Measurements from ENCODE around the gene KIF18B. TPM values are rescaled to one million over a fixed set of nuclear protein-coding genes. Genes with fewer than 3 reads are reported as not detected.
A peak's percentile ranks its signal among the peaks of the same experiment; 100 is the strongest.

KIF18B gene
- total and polyA plus RNA-seq, 2 of the 13 experiments (the other 11 are each of a cell fraction or from before 2014, with no cell fraction given): 15.2 to 15.3 TPM

- TF ChIP-seq ARID5B (CRISPR knock-in tag; IDR thresholded peaks at IDR 0.05) (peak; percentile 81), ZNF619 (CRISPR knock-in tag; IDR thresholded peaks at IDR 0.05) (peak; percentile 96; the same call in 1 of the 2 replicates), SRF (IDR thresholded peaks at IDR 0.05; ENCODE audit: low read depth, low read length) (peak; percentile 80), ZNF576 (CRISPR knock-in tag; IDR thresholded peaks at IDR 0.05) (no peak), HMG20B (CRISPR knock-in tag; conservative IDR thresholded peaks at IDR 0.05) (peak; percentile 68; the same call in 1 of the 2 replicates), ELF3 (CRISPR knock-in tag; IDR thresholded peaks at IDR 0.05) (peak; percentile 90), ZNF510 (CRISPR knock-in tag; IDR thresholded peaks at IDR 0.05; ENCODE audit: low read depth) (no peak; the same call in none of the 2 replicates), ZNF577 (CRISPR knock-in tag; IDR thresholded peaks at IDR 0.05; ENCODE audit: borderline replicate concordance, low read depth) (no peak), RXRA (CRISPR knock-in tag; IDR thresholded peaks at IDR 0.05) (peak; percentile 92), SAFB2 (CRISPR knock-in tag; IDR thresholded peaks at IDR 0.05; ENCODE audit: borderline replicate concordance, low read depth) (peak; percentile 95; the same call in 1 of the 2 replicates), MLLT10 (CRISPR knock-in tag; IDR thresholded peaks at IDR 0.05) (no peak), ZNF546 (CRISPR knock-in tag; conservative IDR thresholded peaks at IDR 0.05) (peak; percentile 87; the same call in 1 of the 2 replicates), THAP8 (CRISPR knock-in tag; IDR thresholded peaks at IDR 0.05; ENCODE audit: borderline replicate concordance) (no peak), ELK4 (CRISPR knock-in tag; IDR thresholded peaks at IDR 0.05; ENCODE audit: borderline replicate concordance) (0 out of 2 replicates have a peak, but pooled peaks have one; percentile 82), ERF (CRISPR knock-in tag; IDR thresholded peaks at IDR 0.05) (peak; percentile 94), MBD4 (IDR thresholded peaks at IDR 0.05; ENCODE audit: borderline replicate concordance, low read length) (no peak), MXD4 (CRISPR knock-in tag; IDR thresholded peaks at IDR 0.05) (peak; percentile 98)
- TF ChIP-seq, protein P1, sequence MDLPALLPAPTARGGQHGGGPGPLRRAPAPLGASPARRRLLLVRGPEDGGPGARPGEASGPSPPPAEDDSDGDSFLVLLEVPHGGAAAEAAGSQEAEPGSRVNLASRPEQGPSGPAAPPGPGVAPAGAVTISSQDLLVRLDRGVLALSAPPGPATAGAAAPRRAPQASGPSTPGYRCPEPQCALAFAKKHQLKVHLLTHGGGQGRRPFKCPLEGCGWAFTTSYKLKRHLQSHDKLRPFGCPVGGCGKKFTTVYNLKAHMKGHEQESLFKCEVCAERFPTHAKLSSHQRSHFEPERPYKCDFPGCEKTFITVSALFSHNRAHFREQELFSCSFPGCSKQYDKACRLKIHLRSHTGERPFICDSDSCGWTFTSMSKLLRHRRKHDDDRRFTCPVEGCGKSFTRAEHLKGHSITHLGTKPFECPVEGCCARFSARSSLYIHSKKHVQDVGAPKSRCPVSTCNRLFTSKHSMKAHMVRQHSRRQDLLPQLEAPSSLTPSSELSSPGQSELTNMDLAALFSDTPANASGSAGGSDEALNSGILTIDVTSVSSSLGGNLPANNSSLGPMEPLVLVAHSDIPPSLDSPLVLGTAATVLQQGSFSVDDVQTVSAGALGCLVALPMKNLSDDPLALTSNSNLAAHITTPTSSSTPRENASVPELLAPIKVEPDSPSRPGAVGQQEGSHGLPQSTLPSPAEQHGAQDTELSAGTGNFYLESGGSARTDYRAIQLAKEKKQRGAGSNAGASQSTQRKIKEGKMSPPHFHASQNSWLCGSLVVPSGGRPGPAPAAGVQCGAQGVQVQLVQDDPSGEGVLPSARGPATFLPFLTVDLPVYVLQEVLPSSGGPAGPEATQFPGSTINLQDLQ (CRISPR knock-in tag; IDR thresholded peaks at IDR 0.05): 0 out of 2 replicates have a peak, but pooled peaks have one; percentile 86
- TF ChIP-seq, protein P2, sequence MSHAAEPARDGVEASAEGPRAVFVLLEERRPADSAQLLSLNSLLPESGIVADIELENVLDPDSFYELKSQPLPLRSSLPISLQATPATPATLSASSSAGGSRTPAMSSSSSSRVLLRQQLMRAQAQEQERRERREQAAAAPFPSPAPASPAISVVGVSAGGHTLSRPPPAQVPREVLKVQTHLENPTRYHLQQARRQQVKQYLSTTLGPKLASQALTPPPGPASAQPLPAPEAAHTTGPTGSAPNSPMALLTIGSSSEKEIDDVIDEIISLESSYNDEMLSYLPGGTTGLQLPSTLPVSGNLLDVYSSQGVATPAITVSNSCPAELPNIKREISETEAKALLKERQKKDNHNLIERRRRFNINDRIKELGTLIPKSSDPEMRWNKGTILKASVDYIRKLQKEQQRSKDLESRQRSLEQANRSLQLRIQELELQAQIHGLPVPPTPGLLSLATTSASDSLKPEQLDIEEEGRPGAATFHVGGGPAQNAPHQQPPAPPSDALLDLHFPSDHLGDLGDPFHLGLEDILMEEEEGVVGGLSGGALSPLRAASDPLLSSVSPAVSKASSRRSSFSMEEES (CRISPR knock-in tag; IDR thresholded peaks at IDR 0.05): peak; percentile 90
Measured at GRCh38 chr17:44899074-44899782, 48.3 kb downstream of the KIF18B start, which contains the start of gene EFTUD2 (continued).
